Stimulated activated naive B cell treated with anti-CD40 and anti-IgM and Interleukin-4, amounts not matched to agents 10 μg/mL and 1 μg/mL and 100 μg/mL, for 72 hours (primary cell): ENCODE measurements around the gene FRMPD1.
"Not testable (repeated sequence)": the region's sequence is repeated elsewhere in the genome, so short reads cannot be mapped to it uniquely, and the experiment has no call there.

ENCODE experiments used
- ATAC-seq, 2 donors: fragments of 150-1000 bp; cut with Tn5 transposase; replicated peaks; 2 replicates each; pipeline ENCODE4 v1.10.0; 2021; ENCODE audit warnings: moderate library complexity in 1 of 2
- DNase-seq: peaks from one replicate; pipeline ENCODE4 v3.0.0; 2021
- H3K27ac Mint-ChIP-seq: one replicate; pipeline ENCODE4 v1.8.0; 2022; ENCODE audit warnings: mild to moderate bottlenecking, mixed read lengths
- H3K27me3 Mint-ChIP-seq, 2 donors: one replicate each; pipeline ENCODE4 v1.8.0; 2022; ENCODE audit warnings: mixed read lengths in 2 of 2
- H3K36me3 Mint-ChIP-seq, 2 donors: one replicate each; pipeline ENCODE4 v1.8.0; 2022; ENCODE audit warnings: mixed read lengths in 2 of 2, mild to moderate bottlenecking in 1 of 2
- H3K4me1 Mint-ChIP-seq, 2 donors: one replicate each; pipeline ENCODE4 v1.8.0; 2022; ENCODE audit warnings: mixed read lengths in 2 of 2, mild to moderate bottlenecking in 1 of 2
- H3K4me3 Mint-ChIP-seq, 2 donors: one replicate each; pipeline ENCODE4 v1.8.0; 2022; ENCODE audit warnings: mild to moderate bottlenecking in 2 of 2, mixed read lengths in 2 of 2, moderate library complexity in 1 of 2
- H3K9me3 Mint-ChIP-seq, 2 donors: one replicate each; pipeline ENCODE4 v1.8.0; 2022; ENCODE audit warnings: mixed read lengths in 2 of 2, mild to moderate bottlenecking in 1 of 2

Gene FRMPD1

GRCh38 chr9:37650873-37651768 is at the start of gene FRMPD1:
Gene FRMPD1 (plus strand): TSS chr9:37650954. CDS start chr9:37692642, 41,688 bp downstream.
- Mint-ChIP-seq H3K36me3 (no peaks in the 10 kb centered on the region), H3K27me3 (peaks cover 54 to 68% of the 10 kb centered on the region in 2 donors), H3K9me3 (no peaks in the 10 kb centered on the region), H3K27ac (no peak within 1 kb of the TSS), H3K4me3 (peak within 1 kb of the TSS; percentile 79 to 80), H3K4me1 (peaks cover 9 to 13% of the 10 kb centered on the region in 2 donors)
- ATAC-seq, result peak; percentile 90 to 94
- peak; percentile 44 for DNase-seq

- H3K27ac Mint-ChIP-seq, H3K4me3 Mint-ChIP-seq, H3K4me1 Mint-ChIP-seq, H3K9me3 Mint-ChIP-seq, ATAC-seq, DNase-seq, H3K36me3 Mint-ChIP-seq: not testable (repeated sequence)
- H3K27me3 Mint-ChIP-seq, result peaks cover 15 to 34% of the 10 kb centered on the region in 2 donors
Observed at GRCh38 chr9:37602061-37602460, 48.7 kb upstream of the FRMPD1 start.

- Mint-ChIP-seq H3K36me3 (no peaks in the 10 kb centered on the region), H3K27me3 (peaks cover 15 to 34% of the 10 kb centered on the region in 2 donors), H3K9me3 (no peaks in the 10 kb centered on the region), H3K27ac (no peak overlapping the region), H3K4me1 (peaks cover 0 to 5% of the 10 kb centered on the region in 2 donors), H3K4me3 (no peak overlapping the region)
- ATAC-seq (no peak), DNase-seq (no peak)
Observed at GRCh38 chr9:37602817-37603216, 47.9 kb upstream of the FRMPD1 start.

- Mint-ChIP-seq H3K4me3 (no peak overlapping the region), H3K27me3 (peaks cover 16 to 36% of the 10 kb centered on the region in 2 donors), H3K4me1 (peaks cover 0 to 6% of the 10 kb centered on the region in 2 donors), H3K27ac (no peak overlapping the region), H3K9me3 (no peaks in the 10 kb centered on the region), H3K36me3 (no peaks in the 10 kb centered on the region)
- ATAC-seq (no peak), DNase-seq (no peak)
Observed at GRCh38 chr9:37604296-37604695, 46.5 kb upstream of the FRMPD1 start.

- H3K27me3 Mint-ChIP-seq, result peaks cover 14 to 16% of the 10 kb centered on the region in 2 donors
- no peak overlapping the region for H3K4me3 Mint-ChIP-seq
- DNase-seq, result no peak
- no peaks in the 10 kb centered on the region for H3K36me3 Mint-ChIP-seq
- H3K27ac Mint-ChIP-seq, result no peak overlapping the region
- no peak for ATAC-seq
- peaks cover 0 to 6% of the 10 kb centered on the region in 2 donors for H3K4me1 Mint-ChIP-seq
- no peaks in the 10 kb centered on the region for H3K9me3 Mint-ChIP-seq
Observed at GRCh38 chr9:37608250-37608649, 42.5 kb upstream of the FRMPD1 start.

GRCh38 chr9:37609735-37610397 is 40.9 kb upstream of the FRMPD1 start:
- Mint-ChIP-seq H3K27ac (no peak overlapping the region), H3K36me3 (no peaks in the 10 kb centered on the region), H3K9me3 (no peaks in the 10 kb centered on the region)

GRCh38 chr9:37611014-37611413 is 39.7 kb upstream of the FRMPD1 start:
- H3K9me3 Mint-ChIP-seq, result no peaks in the 10 kb centered on the region
- H3K27me3 Mint-ChIP-seq, result peaks cover 9 to 10% of the 10 kb centered on the region in 2 donors
- DNase-seq (no peak), ATAC-seq (no peak)
- no peak overlapping the region for H3K27ac Mint-ChIP-seq
- H3K4me3 Mint-ChIP-seq, result no peak overlapping the region
- H3K4me1 Mint-ChIP-seq, result peaks cover 0 to 6% of the 10 kb centered on the region in 2 donors
- no peaks in the 10 kb centered on the region for H3K36me3 Mint-ChIP-seq

More at GRCh38 chr9:37609735-37610397, 40.9 kb upstream of the FRMPD1 start:
- peaks cover 9 to 10% of the 10 kb centered on the region in 2 donors for H3K27me3 Mint-ChIP-seq
- peaks cover 0 to 6% of the 10 kb centered on the region in 2 donors for H3K4me1 Mint-ChIP-seq
- H3K4me3 Mint-ChIP-seq, result no peak overlapping the region
- DNase-seq (no peak), ATAC-seq (no peak)

GRCh38 chr9:37611961-37612360 is 38.8 kb upstream of the FRMPD1 start:
- H3K4me3 Mint-ChIP-seq, result no peak overlapping the region
- H3K9me3 Mint-ChIP-seq, result no peaks in the 10 kb centered on the region
- peaks cover 0 to 6% of the 10 kb centered on the region in 2 donors for H3K4me1 Mint-ChIP-seq
- DNase-seq (no peak), ATAC-seq (no peak)
- no peaks in the 10 kb centered on the region for H3K36me3 Mint-ChIP-seq
- peaks cover 9 to 10% of the 10 kb centered on the region in 2 donors for H3K27me3 Mint-ChIP-seq
- H3K27ac Mint-ChIP-seq, result no peak overlapping the region

GRCh38 chr9:37617161-37617560 is 33.6 kb upstream of the FRMPD1 start:
- Mint-ChIP-seq H3K36me3 (no peaks in the 10 kb centered on the region), H3K4me3 (no peak overlapping the region), H3K27ac (no peak overlapping the region), H3K9me3 (no peaks in the 10 kb centered on the region), H3K27me3 (peaks cover 0 to 6% of the 10 kb centered on the region in 2 donors), H3K4me1 (peaks cover 0 to 4% of the 10 kb centered on the region in 2 donors)
- DNase-seq (no peak), ATAC-seq (no peak)

GRCh38 chr9:37617832-37618231 is 32.9 kb upstream of the FRMPD1 start:
- Mint-ChIP-seq H3K27me3 (peaks cover 0 to 6% of the 10 kb centered on the region in 2 donors), H3K27ac (no peak overlapping the region), H3K36me3 (no peaks in the 10 kb centered on the region), H3K4me1 (peaks cover 0 to 4% of the 10 kb centered on the region in 2 donors), H3K9me3 (no peaks in the 10 kb centered on the region), H3K4me3 (no peak overlapping the region)
- ATAC-seq (no peak), DNase-seq (no peak)

GRCh38 chr9:37618817-37619216 is 31.9 kb upstream of the FRMPD1 start:
- Mint-ChIP-seq H3K4me1 (peaks cover 0 to 4% of the 10 kb centered on the region in 2 donors), H3K27ac (no peak overlapping the region), H3K36me3 (no peaks in the 10 kb centered on the region), H3K27me3 (peaks cover 0 to 6% of the 10 kb centered on the region in 2 donors), H3K9me3 (no peaks in the 10 kb centered on the region), H3K4me3 (no peak overlapping the region)
- no peak for DNase-seq
- no peak for ATAC-seq

GRCh38 chr9:37619806-37620205 is 30.9 kb upstream of the FRMPD1 start:
- H3K27me3 Mint-ChIP-seq, result peaks cover 0 to 6% of the 10 kb centered on the region in 2 donors
- no peak overlapping the region for H3K27ac Mint-ChIP-seq
- H3K36me3 Mint-ChIP-seq, result no peaks in the 10 kb centered on the region
- H3K4me1 Mint-ChIP-seq, result peaks cover 0 to 4% of the 10 kb centered on the region in 2 donors
- H3K4me3 Mint-ChIP-seq, result no peak overlapping the region
- ATAC-seq (no peak), DNase-seq (no peak)
- no peaks in the 10 kb centered on the region for H3K9me3 Mint-ChIP-seq

- peaks cover 0 to 6% of the 10 kb centered on the region in 2 donors for H3K27me3 Mint-ChIP-seq
- H3K4me3 Mint-ChIP-seq, result no peak overlapping the region
- ATAC-seq (no peak), DNase-seq (no peak)
- no peak overlapping the region for H3K27ac Mint-ChIP-seq
- no peaks in the 10 kb centered on the region for H3K36me3 Mint-ChIP-seq
- H3K4me1 Mint-ChIP-seq, result peaks cover 0 to 4% of the 10 kb centered on the region in 2 donors
- H3K9me3 Mint-ChIP-seq, result no peaks in the 10 kb centered on the region
Observed at GRCh38 chr9:37620396-37620795, 30.4 kb upstream of the FRMPD1 start.

- H3K4me1 Mint-ChIP-seq, result peaks cover 0 to 4% of the 10 kb centered on the region in 2 donors
- H3K4me3 Mint-ChIP-seq, result no peak overlapping the region
- DNase-seq (no peak), ATAC-seq (no peak)
- H3K9me3 Mint-ChIP-seq, result no peaks in the 10 kb centered on the region
- peaks cover 0 to 6% of the 10 kb centered on the region in 2 donors for H3K27me3 Mint-ChIP-seq
- H3K27ac Mint-ChIP-seq, result no peak overlapping the region
- no peaks in the 10 kb centered on the region for H3K36me3 Mint-ChIP-seq
Observed at GRCh38 chr9:37621273-37622121, 29.3 kb upstream of the FRMPD1 start.
